HepG2 (cell line): Measurements from ENCODE around the gene SLC13A3. TPM values are rescaled to one million over a fixed set of nuclear protein-coding genes. Genes with fewer than 3 reads are reported as not detected.
A peak's percentile ranks its signal among the peaks of the same experiment; 100 is the strongest.

Experiments
- ELF1 ChIP-seq: sonication (generic); formaldehyde crosslinking; IDR thresholded peaks from 2 replicates; pipeline ENCODE4 v1.4.0; 2020; ENCODE audit warnings: missing genetic modification reagents
- FOXO1 ChIP-seq: sonication (generic); formaldehyde crosslinking; IDR thresholded peaks from 2 replicates; pipeline ENCODE4 v1.4.0; 2020; ENCODE audit warnings: missing genetic modification reagents
- FOXO4 ChIP-seq: sonication (generic); formaldehyde crosslinking; conservative IDR thresholded peaks from 2 replicates; pipeline ENCODE4 v1.8.1; 2023; ENCODE audit warnings: missing genetic modification reagents
- GLI4 ChIP-seq: sonication (generic); formaldehyde crosslinking; IDR thresholded peaks from 2 replicates; pipeline ENCODE4 v1.5.1; 2020; ENCODE audit warnings: missing genetic modification reagents, mild to moderate bottlenecking, moderate library complexity, borderline replicate concordance
- KDM1A ChIP-seq: IDR thresholded peaks from 2 replicates; pipeline ENCODE4 v1.6.1; 2016; ENCODE audit warnings: missing compliant biosample characterization
- LCORL ChIP-seq, 2 experiments: fragments of 450-650 bp in 1 of 2; sonication (generic) in 1 of 2; formaldehyde crosslinking in 1 of 2; IDR thresholded peaks; 2 replicates each; pipeline versions ENCODE4 v1.5.0 to v1.6.1; 2017 to 2020; ENCODE audit warnings: antibody characterized with exemption in 1 of 2, missing genetic modification reagents in 1 of 2
- NFIB ChIP-seq: sonication (generic); formaldehyde crosslinking; IDR thresholded peaks from 2 replicates; pipeline ENCODE4 v1.9.0; 2021; ENCODE audit warnings: missing genetic modification reagents, mild to moderate bottlenecking, borderline replicate concordance
- NR2F1 ChIP-seq, 2 experiments: fragments of 450-650 bp in 1 of 2; formaldehyde crosslinking in 1 of 2; IDR thresholded peaks; 2 replicates each; pipeline versions ENCODE4 v1.5.0 to v1.6.1; 2016 to 2020; ENCODE audit warnings: mild to moderate bottlenecking in 1 of 2, missing compliant biosample characterization in 1 of 2, missing genetic modification reagents in 1 of 2, moderate library complexity in 1 of 2
- RARA ChIP-seq: IDR thresholded peaks from 2 replicates; pipeline ENCODE4 v1.6.1; 2016; ENCODE audit warnings: missing genetic modification reagents, missing compliant biosample characterization
- RCOR2 ChIP-seq: IDR thresholded peaks from 2 replicates; pipeline ENCODE4 v1.6.1; 2016; ENCODE audit warnings: missing biosample characterization, missing genetic modification reagents
- TFDP2 ChIP-seq: sonication (generic); formaldehyde crosslinking; IDR thresholded peaks from 2 replicates; pipeline ENCODE4 v1.4.0; 2020; ENCODE audit warnings: missing genetic modification reagents
- THRA ChIP-seq: sonication (generic); formaldehyde crosslinking; IDR thresholded peaks from 2 replicates; pipeline ENCODE4 v1.4.0; 2020; ENCODE audit warnings: missing genetic modification reagents, borderline replicate concordance
- TRAFD1 ChIP-seq: sonication (generic); formaldehyde crosslinking; IDR thresholded peaks from 2 replicates; pipeline ENCODE4 v1.5.1; 2020; ENCODE audit warnings: missing genetic modification reagents, mild to moderate bottlenecking, borderline replicate concordance
- U2AF2 ChIP-seq: fragments of 200-400 bp; formaldehyde crosslinking; IDR thresholded peaks from 2 replicates; pipeline ENCODE4 v1.6.1; 2017; ENCODE audit warnings: low read depth, mild to moderate bottlenecking, low read length
- ZBTB46 ChIP-seq: sonication (generic); formaldehyde crosslinking; IDR thresholded peaks from 2 replicates; pipeline ENCODE4 v1.4.0; 2020; ENCODE audit warnings: mild to moderate bottlenecking, missing genetic modification reagents, borderline replicate concordance
- ZNF263 ChIP-seq: sonication (generic); formaldehyde crosslinking; IDR thresholded peaks from 2 replicates; pipeline ENCODE4 v1.4.0; 2020; ENCODE audit warnings: missing genetic modification reagents
- ZNF547 ChIP-seq: sonication (generic); formaldehyde crosslinking; IDR thresholded peaks from 2 replicates; pipeline ENCODE4 v1.5.1; 2020; ENCODE audit warnings: mild to moderate bottlenecking, missing genetic modification reagents
- ZNF710 ChIP-seq: sonication (generic); formaldehyde crosslinking; IDR thresholded peaks from 2 replicates; pipeline ENCODE4 v1.5.0; 2020; ENCODE audit warnings: mild to moderate bottlenecking, missing genetic modification reagents, borderline replicate concordance
- polyA plus RNA-seq, 8 experiments: library from polyadenylated mRNA; depleted of rRNA in 3 of 8; stranded (reverse) in 7 of 8; unstranded in 1 of 8; fragments of >200 nt; fragmentation: Illumina TruSeq in 4 of 8; extraction: Trizol in 4 of 8; gene quantifications; 2 replicates each; pipeline versions ENCODE4 v1.2.1 to v1.2.3, GENCODE V29; 2011 to 2016; ENCODE audit warnings: low read depth in 4 of 8, missing spikeins in 1 of 8, mixed read lengths in 1 of 8; ENCODE audit not compliant: insufficient read depth in 1 of 8
- total RNA-seq, 5 experiments: library from RNA; depleted of rRNA; stranded (reverse); fragments of >200 nt; fragmentation: Illumina TruSeq; extraction: Trizol; gene quantifications; 2 replicates each; pipeline ENCODE4 v1.2.3, GENCODE V29; 2016; ENCODE audit warnings: low read depth in 1 of 5

Gene SLC13A3
- total and polyA plus RNA-seq, 2 of the 13 experiments (the other 11 are each of a cell fraction or from before 2014, with no cell fraction given) = 66.5 to 76.0 TPM

- TF ChIP-seq ZBTB46 (CRISPR knock-in tag) (0 out of 2 replicates have a peak, but pooled peaks have one; percentile 38), GLI4 (CRISPR knock-in tag) (0 out of 2 replicates have a peak, but pooled peaks have one; percentile 59), RARA (CRISPR knock-in tag) (peak; percentile 49; the same call in 1 of the 2 replicates), NFIB (CRISPR knock-in tag) (no peak), KDM1A (CRISPR knock-in tag) (peak; percentile 96), ELF1 (CRISPR knock-in tag) (0 out of 2 replicates have a peak, but pooled peaks have one; percentile 0), TRAFD1 (CRISPR knock-in tag) (no peak), LCORL (IDR thresholded peaks at IDR 0.05) (no peak), LCORL (CRISPR knock-in tag; IDR thresholded peaks at IDR 0.05) (0 out of 2 replicates have a peak, but pooled peaks have one; percentile 14), FOXO1 (0 out of 2 replicates have a peak, but pooled peaks have one; percentile 37), ZNF710 (CRISPR knock-in tag) (0 out of 2 replicates have a peak, but pooled peaks have one; percentile 12), ZNF263 (CRISPR knock-in tag) (peak; percentile 50; the same call in 1 of the 2 replicates), ZNF547 (CRISPR knock-in tag) (0 out of 2 replicates have a peak, but pooled peaks have one; percentile 10), TFDP2 (CRISPR knock-in tag) (peak; percentile 16; the same call in 1 of the 2 replicates), NR2F1 (CRISPR knock-in tag; IDR thresholded peaks at IDR 0.05) (peak; percentile 80 to 85), RCOR2 (CRISPR knock-in tag) (peak; percentile 77; the same call in 1 of the 2 replicates), FOXO4 (CRISPR knock-in tag) (0 out of 2 replicates have a peak, but pooled peaks have one; percentile 65), U2AF2 (no peak), THRA (peak; percentile 17; the same call in 1 of the 2 replicates)
Observed at GRCh38 chr20:46637427-46638133, 13.7 kb downstream of the SLC13A3 start (continued).
